OCI-LY7 (cell line): Measurements from ENCODE around the gene PBX1.

ENCODE experiments used
- EZH2phosphoT487 ChIP-seq: fragments of 200-600 bp; sonication (generic); IDR thresholded peaks from 2 replicates; pipeline ENCODE4 v1.6.1; 2018; ENCODE audit warnings: low read depth, borderline replicate concordance, mild to moderate bottlenecking, mixed run types, antibody characterized with exemption, low read length, moderate library complexity, mixed read lengths
- TF ChIP-seq, protein P1 (sequence below): fragments of 200-600 bp; sonication (generic); conservative IDR thresholded peaks from 2 replicates; pipeline ENCODE4 v1.5.1; 2014; ENCODE audit warnings: mild to moderate bottlenecking, antibody characterized with exemption, low read length, moderate library complexity, mixed read lengths

DNA sequence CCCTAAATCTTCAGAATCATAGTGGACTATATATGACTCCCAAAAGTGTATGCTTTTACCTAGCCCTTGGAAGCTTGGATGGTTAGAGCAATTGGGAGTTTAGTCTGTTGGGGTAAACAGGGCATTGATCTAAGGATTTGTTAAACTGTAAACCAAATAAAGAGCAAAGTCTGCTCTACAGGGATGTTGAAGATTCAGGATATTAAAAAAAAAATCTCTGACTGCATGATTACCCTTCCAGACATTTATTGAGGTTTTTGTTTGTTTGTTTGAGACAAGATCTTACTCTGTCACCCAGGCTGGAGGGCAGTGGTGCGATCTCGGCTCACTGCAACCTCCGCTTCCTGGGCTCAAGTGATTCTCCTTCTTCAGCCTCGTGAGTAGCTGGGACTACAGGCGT, 31.6 kb downstream of the PBX1 start:
- TF ChIP-seq, protein P1, sequence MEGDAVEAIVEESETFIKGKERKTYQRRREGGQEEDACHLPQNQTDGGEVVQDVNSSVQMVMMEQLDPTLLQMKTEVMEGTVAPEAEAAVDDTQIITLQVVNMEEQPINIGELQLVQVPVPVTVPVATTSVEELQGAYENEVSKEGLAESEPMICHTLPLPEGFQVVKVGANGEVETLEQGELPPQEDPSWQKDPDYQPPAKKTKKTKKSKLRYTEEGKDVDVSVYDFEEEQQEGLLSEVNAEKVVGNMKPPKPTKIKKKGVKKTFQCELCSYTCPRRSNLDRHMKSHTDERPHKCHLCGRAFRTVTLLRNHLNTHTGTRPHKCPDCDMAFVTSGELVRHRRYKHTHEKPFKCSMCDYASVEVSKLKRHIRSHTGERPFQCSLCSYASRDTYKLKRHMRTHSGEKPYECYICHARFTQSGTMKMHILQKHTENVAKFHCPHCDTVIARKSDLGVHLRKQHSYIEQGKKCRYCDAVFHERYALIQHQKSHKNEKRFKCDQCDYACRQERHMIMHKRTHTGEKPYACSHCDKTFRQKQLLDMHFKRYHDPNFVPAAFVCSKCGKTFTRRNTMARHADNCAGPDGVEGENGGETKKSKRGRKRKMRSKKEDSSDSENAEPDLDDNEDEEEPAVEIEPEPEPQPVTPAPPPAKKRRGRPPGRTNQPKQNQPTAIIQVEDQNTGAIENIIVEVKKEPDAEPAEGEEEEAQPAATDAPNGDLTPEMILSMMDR, result no peak
- TF ChIP-seq EZH2phosphoT487, result no peak
